Endothelial cell of umbilical vein (primary cell): ENCODE results near the gene AQP7. TPM values are rescaled to one million over a fixed set of nuclear protein-coding genes. Genes with fewer than 3 reads are reported as not detected.

Source experiments
- BruUV-seq: library from RNA; stranded (reverse); fragments of 400-500 nt; replicated peaks from 2 replicates; lab custom pipeline; 2021; lab: Mats Ljungman, UMichigan
- CTCF ChIA-PET: fragments of 300-600, 350-600 bp; sonication (Branson Sonifier 250); formaldehyde crosslinking; loops from one replicate; lab custom pipeline; 2021; ENCODE audit warnings: antibody characterized with exemption, inconsistent platforms; lab: Charles Lee
- POLR2A ChIA-PET: fragments of 300-600, 350-600 bp; sonication (Branson Sonifier 250); formaldehyde crosslinking; loops from one replicate; lab custom pipeline; 2021; ENCODE audit warnings: antibody characterized with exemption, inconsistent platforms; lab: Charles Lee
- DNase-seq: peaks from one replicate; pipeline ENCODE4 v3.0.0-alpha.2; 2011; ENCODE audit warnings: low read depth, low spot score
- FAIRE-seq: peaks from 2 replicates; lab custom pipeline; 2011; peaks lifted over from hg19 to GRCh38; lab: Jason Lieb, UNC
- H2AFZ ChIP-seq: 2 replicates; pipeline ENCODE4 v1.6.0; 2012; ENCODE audit warnings: low read depth, low read length, control low read depth, inconsistent platforms
- H3K27ac ChIP-seq: 2 replicates; pipeline ENCODE4 v1.5.1; 2011; ENCODE audit warnings: low read depth, mild to moderate bottlenecking, control low read depth, low read length, moderate library complexity; ENCODE audit not compliant: insufficient read depth
- H3K27me3 ChIP-seq, 2 experiments: 2 replicates each; pipeline versions ENCODE4 v1.6.0 to v1.6.1; 2011; ENCODE audit warnings: low read length in 2 of 2, mixed read lengths in 1 of 2; ENCODE audit not compliant: control insufficient read depth in 2 of 2, insufficient read depth in 2 of 2
- H3K36me3 ChIP-seq, 2 experiments: 2 replicates in 1 of 2; 3 replicates in 1 of 2; pipeline ENCODE4 v1.5.1; 2011; ENCODE audit warnings: low read length in 2 of 2, mild to moderate bottlenecking in 1 of 2, moderate library complexity in 1 of 2; ENCODE audit not compliant: control insufficient read depth in 2 of 2, insufficient read depth in 2 of 2; ENCODE audit errors: extremely low read depth in 1 of 2
- H3K4me1 ChIP-seq: 3 replicates; pipeline ENCODE4 v1.5.1; 2011; ENCODE audit warnings: mild to moderate bottlenecking, low read length; ENCODE audit not compliant: control insufficient read depth, insufficient read depth; ENCODE audit errors: extremely low read depth
- H3K4me2 ChIP-seq: 2 replicates; pipeline ENCODE4 v1.6.1; 2011; ENCODE audit warnings: low read length, control low read depth, mixed read lengths; ENCODE audit not compliant: insufficient read depth
- H3K4me3 ChIP-seq, 3 experiments: fragments of 200-600 bp in 1 of 3; sonication (generic), shearing (Covaris generic) in 1 of 3; replicated peaks in 1 of 3; 2 replicates each; pipeline ENCODE4 v1.5.1; 2011 to 2016; ENCODE audit warnings: control low read depth in 3 of 3, low read length in 3 of 3, mild to moderate bottlenecking in 2 of 3, inconsistent platforms in 1 of 3, low read depth in 1 of 3, moderate library complexity in 1 of 3; ENCODE audit not compliant: insufficient read depth in 1 of 3
- H3K79me2 ChIP-seq: 2 replicates; pipeline ENCODE4 v1.6.0; 2012; ENCODE audit warnings: low read length, inconsistent platforms; ENCODE audit not compliant: control insufficient read depth, insufficient read depth
- H3K9ac ChIP-seq: replicated peaks from 2 replicates; pipeline ENCODE3; 2011; ENCODE audit warnings: low read length, control low read depth; ENCODE audit not compliant: insufficient read depth; ENCODE audit errors: extremely low read depth
- H3K9me1 ChIP-seq: replicated peaks from 3 replicates; pipeline ENCODE4 v1.6.0; 2011; ENCODE audit warnings: mild to moderate bottlenecking, low read length; ENCODE audit not compliant: control insufficient read depth, insufficient read depth; ENCODE audit errors: extremely low read depth
- H3K9me3 ChIP-seq: replicated peaks from 2 replicates; pipeline ENCODE4 v1.5.1; 2012; ENCODE audit warnings: low read length, inconsistent platforms; ENCODE audit not compliant: control insufficient read depth, insufficient read depth
- H4K20me1 ChIP-seq: replicated peaks from 2 replicates; pipeline ENCODE3; 2011; ENCODE audit warnings: mild to moderate bottlenecking, low read length; ENCODE audit not compliant: control insufficient read depth, insufficient read depth; ENCODE audit errors: extremely low read depth
- EZH2 ChIP-seq: IDR thresholded peaks from 2 replicates; pipeline ENCODE4 v1.6.1; 2012; ENCODE audit warnings: borderline replicate concordance, low read depth, mild to moderate bottlenecking, moderate library complexity, low read length, inconsistent platforms; ENCODE audit not compliant: severe bottlenecking
- FOS ChIP-seq: IDR thresholded peaks from 2 replicates; pipeline ENCODE4 v1.6.1; 2011; ENCODE audit warnings: mild to moderate bottlenecking, low read length, moderate library complexity, borderline replicate concordance; ENCODE audit not compliant: insufficient read depth
- GATA2 ChIP-seq: IDR thresholded peaks from 2 replicates; pipeline ENCODE4 v1.7.0; 2011; ENCODE audit warnings: low read depth, mild to moderate bottlenecking, moderate library complexity, mixed read lengths, low read length; ENCODE audit not compliant: insufficient read length, insufficient read depth
- JUN ChIP-seq: IDR thresholded peaks from 2 replicates; pipeline ENCODE4 v1.6.1; 2011; ENCODE audit warnings: borderline replicate concordance, low read depth; ENCODE audit not compliant: insufficient read length, insufficient read depth
- MYC ChIP-seq: IDR thresholded peaks from one replicate; pipeline ENCODE4 v1.6.1; 2011; ENCODE audit warnings: mild to moderate bottlenecking, low read depth, low read length
- POLR2A ChIP-seq: IDR thresholded peaks from 2 replicates; pipeline ENCODE4 v1.6.1; 2012; ENCODE audit warnings: low read depth, mild to moderate bottlenecking, control low read depth, low read length
- POLR2AphosphoS5 ChIP-seq: IDR thresholded peaks from 2 replicates; pipeline ENCODE4 v1.6.1; 2012; ENCODE audit warnings: low read depth, mild to moderate bottlenecking, control low read depth, low read length, moderate library complexity; ENCODE audit not compliant: insufficient read depth
- dilution Hi-C: fragments of 300-500 bp; cut with MboI; formaldehyde crosslinking; loops from one replicate; pipeline ENCODE4 v1.15.0; 2019; ENCODE audit warnings: low sequenced_read_pairs; ENCODE audit not compliant: extremely low pct_ligation_motif_present
- intact Hi-C: fragments of 100-400 bp; cut with micrococcal nuclease; formaldehyde crosslinking; loops from one replicate; pipeline ENCODE4 v1.10.0; 2022
- polyA plus RNA-seq, 4 experiments: library from polyadenylated mRNA; depleted of rRNA in 3 of 4; stranded (reverse) in 3 of 4; unstranded in 1 of 4; fragments of >200 nt; gene quantifications; 2 replicates each; pipeline versions ENCODE4 v1.2.1 to v1.2.3, GENCODE V29; 2011 to 2012; ENCODE audit warnings: missing spikeins in 1 of 4
- total RNA-seq: library from RNA; stranded (reverse); gene quantifications from 2 replicates; pipeline ENCODE4 v1.2.3, GENCODE V29; 2021
- TF ChIP-seq, protein P1 (sequence below), 2 donors: IDR thresholded peaks; 1 replicate in 1 of 2; 2 replicates in 1 of 2; pipeline ENCODE4 v1.5.1; 2011; ENCODE audit warnings: low read length in 2 of 2, mild to moderate bottlenecking in 2 of 2, moderate library complexity in 2 of 2, control low read depth in 1 of 2, inconsistent platforms in 1 of 2, low read depth in 1 of 2; ENCODE audit not compliant: insufficient read depth in 1 of 2; ENCODE audit errors: extremely low read depth in 1 of 2
- TF ChIP-seq, protein P2 (sequence below): IDR thresholded peaks from 2 replicates; pipeline ENCODE4 v1.6.1; 2011; ENCODE audit not compliant: insufficient read depth, insufficient read length

Gene AQP7
- total and polyA plus RNA-seq, 2 donors (not counting 3 experiments of a cell fraction or from before 2014, with no cell fraction given): 3.7 TPM; not detected in 1

DNA sequence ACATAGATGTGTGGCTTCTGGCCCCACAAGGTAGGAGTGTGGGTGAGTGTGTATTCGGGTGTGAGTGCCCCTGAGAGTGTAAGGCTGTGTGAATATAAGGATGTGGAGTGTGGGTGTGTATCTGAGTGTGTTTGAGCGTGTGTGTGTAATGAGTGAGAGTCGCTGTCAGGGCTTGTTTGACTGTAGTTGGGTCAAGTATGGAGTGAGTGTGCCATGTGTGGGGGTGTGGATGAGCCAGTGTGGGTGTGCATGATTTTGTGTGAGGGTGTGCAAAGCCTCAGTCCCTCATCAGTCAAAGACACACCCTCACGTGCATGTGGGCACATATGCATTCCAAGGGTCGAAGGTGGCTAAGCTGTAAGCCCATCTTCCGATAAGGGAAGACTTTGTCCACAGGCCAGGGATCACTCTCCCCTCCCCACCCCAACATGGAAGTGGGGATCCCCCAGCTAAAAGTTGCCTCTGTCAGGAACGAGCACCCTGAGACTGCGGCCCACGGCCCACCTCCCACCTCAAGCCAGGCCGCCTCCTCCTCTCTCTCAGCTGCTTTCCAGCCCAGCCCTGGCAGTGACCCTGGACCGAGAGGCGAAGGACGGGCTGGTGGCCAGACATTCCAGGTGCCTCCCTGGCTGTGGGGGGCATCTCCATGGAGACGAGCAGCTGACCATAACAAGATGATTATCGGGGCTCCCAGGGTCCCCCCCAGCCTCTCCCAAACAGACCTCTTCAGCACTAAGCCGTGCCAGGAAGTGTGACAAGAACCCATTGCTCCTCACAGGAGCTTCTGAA is 32.1 kb upstream of the AQP7 start:
- dilution Hi-C loops (no loop called here), intact Hi-C loops (loop anchor here (5.0 kb wide), 1 partner anchor 53 kb away; no protein-coding TSS in a partner anchor)
- POLR2A ChIA-PET: no interaction called here
- peaks cover 2 to 6% of the 10 kb centered on the region in 2 experiments for H3K27me3 ChIP-seq
- FAIRE-seq (no peak), DNase-seq (no peak)
- TF ChIP-seq EZH2 (no peak), MYC (no peak), JUN (no peak), POLR2A (no peak), POLR2AphosphoS5 (no peak), FOS (no peak), GATA2 (no peak)
- TF ChIP-seq, protein P1, sequence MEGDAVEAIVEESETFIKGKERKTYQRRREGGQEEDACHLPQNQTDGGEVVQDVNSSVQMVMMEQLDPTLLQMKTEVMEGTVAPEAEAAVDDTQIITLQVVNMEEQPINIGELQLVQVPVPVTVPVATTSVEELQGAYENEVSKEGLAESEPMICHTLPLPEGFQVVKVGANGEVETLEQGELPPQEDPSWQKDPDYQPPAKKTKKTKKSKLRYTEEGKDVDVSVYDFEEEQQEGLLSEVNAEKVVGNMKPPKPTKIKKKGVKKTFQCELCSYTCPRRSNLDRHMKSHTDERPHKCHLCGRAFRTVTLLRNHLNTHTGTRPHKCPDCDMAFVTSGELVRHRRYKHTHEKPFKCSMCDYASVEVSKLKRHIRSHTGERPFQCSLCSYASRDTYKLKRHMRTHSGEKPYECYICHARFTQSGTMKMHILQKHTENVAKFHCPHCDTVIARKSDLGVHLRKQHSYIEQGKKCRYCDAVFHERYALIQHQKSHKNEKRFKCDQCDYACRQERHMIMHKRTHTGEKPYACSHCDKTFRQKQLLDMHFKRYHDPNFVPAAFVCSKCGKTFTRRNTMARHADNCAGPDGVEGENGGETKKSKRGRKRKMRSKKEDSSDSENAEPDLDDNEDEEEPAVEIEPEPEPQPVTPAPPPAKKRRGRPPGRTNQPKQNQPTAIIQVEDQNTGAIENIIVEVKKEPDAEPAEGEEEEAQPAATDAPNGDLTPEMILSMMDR (IDR thresholded peaks at IDR 0.05; ENCODE audit: extremely low read depth in 1 of 2, insufficient read depth in 1 of 2, low read depth in 1 of 2, low read length in 2 of 2): no peak
- TF ChIP-seq, protein P2, sequence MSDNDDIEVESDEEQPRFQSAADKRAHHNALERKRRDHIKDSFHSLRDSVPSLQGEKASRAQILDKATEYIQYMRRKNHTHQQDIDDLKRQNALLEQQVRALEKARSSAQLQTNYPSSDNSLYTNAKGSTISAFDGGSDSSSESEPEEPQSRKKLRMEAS: no peak
- H3K9me3 ChIP-seq: no peaks in the 10 kb centered on the region
- H3K36me3 ChIP-seq: no peaks in the 10 kb centered on the region
- no peak overlapping the region for H2AFZ ChIP-seq
- no TSS peak for BruUV-seq
- H3K9me1 ChIP-seq: no peaks in the 10 kb centered on the region
- no peak overlapping the region for H3K4me3 ChIP-seq
- no peak overlapping the region for H3K9ac ChIP-seq
- H4K20me1 ChIP-seq: no peaks in the 10 kb centered on the region
- H3K79me2 ChIP-seq: no peaks in the 10 kb centered on the region
- no peak overlapping the region for H3K4me2 ChIP-seq
- H3K4me1 ChIP-seq: peaks cover 3% of the 10 kb centered on the region
- CTCF ChIA-PET: interaction anchor here (0.7 to 3.7 kb wide), 4 partner anchors 18 to 60 kb away, joined by 3 to 35 read pairs (median 10); no protein-coding TSS in a partner anchor
- no peak overlapping the region for H3K27ac ChIP-seq
